AG09309 (cell line): ENCODE results near the gene WBP1.

Source experiments
- DNase-seq: peaks from one replicate; pipeline ENCODE4 v3.0.0-alpha.2; 2010; ENCODE audit warnings: low read depth
- H3K4me3 ChIP-seq: 2 replicates; pipeline ENCODE4 v1.5.1; 2011; ENCODE audit warnings: mild to moderate bottlenecking, low read depth, low read length, moderate library complexity; ENCODE audit not compliant: control insufficient read depth
- TF ChIP-seq, protein P1 (sequence below): IDR thresholded peaks from 2 replicates; pipeline ENCODE4 v1.5.1; 2011; ENCODE audit warnings: mild to moderate bottlenecking, low read depth, low read length, inconsistent platforms; ENCODE audit not compliant: insufficient read depth, control insufficient read depth; ENCODE audit errors: missing control alignments

The WBP1 gene

DNA sequence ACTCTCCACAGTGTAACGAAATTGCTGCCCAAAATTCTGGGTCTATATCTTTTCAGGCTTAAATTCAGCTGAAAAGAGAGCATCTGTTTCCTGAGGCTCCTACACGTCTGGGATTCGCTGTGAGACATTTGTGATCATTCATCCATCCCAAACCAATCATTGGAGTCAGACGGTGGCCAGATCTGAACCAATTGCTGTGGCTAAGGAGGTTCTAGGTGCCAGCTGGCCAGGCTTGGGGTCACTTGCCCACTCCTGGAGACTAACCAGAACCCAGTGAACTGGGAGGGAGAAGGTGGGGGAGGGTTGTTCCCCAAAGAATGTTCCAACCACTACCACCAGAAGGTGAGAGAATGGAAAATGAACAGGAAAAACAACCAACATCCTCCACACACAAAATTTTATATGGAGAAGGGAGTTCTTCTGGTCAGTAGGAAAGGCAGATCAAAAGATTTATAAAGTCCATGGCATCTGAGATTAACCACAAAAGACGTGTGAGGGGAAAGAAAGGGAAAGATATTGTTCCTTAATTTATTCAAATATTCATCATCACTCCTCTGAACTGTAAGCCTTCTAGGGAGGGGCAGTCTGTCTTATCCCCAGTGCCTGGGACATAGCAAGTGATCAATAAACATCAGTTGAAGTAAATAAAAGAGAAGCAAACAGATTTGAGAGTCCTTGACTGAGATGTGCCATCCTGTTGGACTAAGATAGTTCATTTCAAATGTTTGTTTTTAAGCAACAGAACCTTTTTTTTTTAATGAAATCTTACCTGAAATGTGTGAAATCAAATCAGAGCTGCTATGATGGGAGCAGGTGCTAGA, 13.5 kb upstream of the WBP1 start:
- no peak overlapping the region for H3K4me3 ChIP-seq
- DNase-seq, result no peak
- TF ChIP-seq, protein P1, sequence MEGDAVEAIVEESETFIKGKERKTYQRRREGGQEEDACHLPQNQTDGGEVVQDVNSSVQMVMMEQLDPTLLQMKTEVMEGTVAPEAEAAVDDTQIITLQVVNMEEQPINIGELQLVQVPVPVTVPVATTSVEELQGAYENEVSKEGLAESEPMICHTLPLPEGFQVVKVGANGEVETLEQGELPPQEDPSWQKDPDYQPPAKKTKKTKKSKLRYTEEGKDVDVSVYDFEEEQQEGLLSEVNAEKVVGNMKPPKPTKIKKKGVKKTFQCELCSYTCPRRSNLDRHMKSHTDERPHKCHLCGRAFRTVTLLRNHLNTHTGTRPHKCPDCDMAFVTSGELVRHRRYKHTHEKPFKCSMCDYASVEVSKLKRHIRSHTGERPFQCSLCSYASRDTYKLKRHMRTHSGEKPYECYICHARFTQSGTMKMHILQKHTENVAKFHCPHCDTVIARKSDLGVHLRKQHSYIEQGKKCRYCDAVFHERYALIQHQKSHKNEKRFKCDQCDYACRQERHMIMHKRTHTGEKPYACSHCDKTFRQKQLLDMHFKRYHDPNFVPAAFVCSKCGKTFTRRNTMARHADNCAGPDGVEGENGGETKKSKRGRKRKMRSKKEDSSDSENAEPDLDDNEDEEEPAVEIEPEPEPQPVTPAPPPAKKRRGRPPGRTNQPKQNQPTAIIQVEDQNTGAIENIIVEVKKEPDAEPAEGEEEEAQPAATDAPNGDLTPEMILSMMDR, result no peak

DNA sequence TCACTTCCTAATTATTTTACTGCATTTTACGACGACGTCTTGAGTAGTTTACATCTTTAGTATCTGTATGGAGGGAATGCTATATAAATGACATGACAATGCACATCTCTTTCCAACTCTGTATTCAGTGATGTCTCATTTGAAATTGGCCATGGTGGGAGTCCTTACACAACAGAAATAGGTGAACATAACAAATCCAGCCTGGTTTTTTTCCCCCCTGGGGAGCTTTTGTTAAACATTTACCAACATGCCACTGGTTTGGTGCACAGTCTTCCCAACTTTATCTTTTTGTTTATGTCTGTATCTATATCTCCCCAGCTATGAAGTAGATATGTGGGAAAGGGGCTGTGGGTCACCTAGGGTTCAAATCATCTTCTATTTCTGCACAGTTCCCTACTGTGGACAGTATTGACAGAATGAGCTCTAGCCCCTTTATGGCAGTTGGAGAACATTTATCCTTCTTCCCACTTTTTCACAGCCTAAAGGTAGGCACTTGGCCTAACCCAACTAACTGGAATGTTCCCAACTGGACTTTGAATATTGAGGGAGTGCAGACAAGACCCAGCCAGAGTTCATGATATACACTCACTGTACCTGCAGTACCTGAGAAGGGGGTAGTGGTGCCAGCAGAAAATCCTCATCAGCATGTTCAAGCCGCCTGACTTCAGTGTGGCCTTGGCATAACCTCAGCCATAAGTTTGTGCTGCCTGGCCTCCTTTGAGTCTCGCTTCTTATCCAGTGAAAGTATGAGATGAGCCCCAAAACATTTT, 10.8 kb upstream of the WBP1 start:
- TF ChIP-seq, protein P1, result no peak
- DNase-seq, result no peak
- H3K4me3 ChIP-seq, result no peak overlapping the region

DNA sequence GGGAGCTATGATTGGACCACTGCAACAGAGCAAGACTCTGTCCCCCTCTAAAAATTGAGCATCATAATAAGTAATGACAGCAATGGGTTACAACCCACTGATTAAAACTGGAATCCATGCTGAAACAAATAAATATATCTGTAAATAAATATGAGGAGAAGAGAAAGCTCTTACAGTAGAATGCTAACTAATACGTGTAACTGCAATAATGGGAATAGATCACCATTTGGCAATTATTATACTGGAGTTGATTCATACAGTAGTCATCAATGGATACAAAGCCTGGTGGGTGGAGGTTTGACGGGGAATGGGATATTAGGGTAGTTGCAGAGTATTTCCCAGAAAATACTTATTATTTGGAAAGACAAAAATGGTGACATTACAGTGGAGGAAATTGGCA, 9.5 kb upstream of the WBP1 start:
- TF ChIP-seq, protein P1, result no peak
- H3K4me3 ChIP-seq, result no peak overlapping the region
- DNase-seq, result no peak

DNA sequence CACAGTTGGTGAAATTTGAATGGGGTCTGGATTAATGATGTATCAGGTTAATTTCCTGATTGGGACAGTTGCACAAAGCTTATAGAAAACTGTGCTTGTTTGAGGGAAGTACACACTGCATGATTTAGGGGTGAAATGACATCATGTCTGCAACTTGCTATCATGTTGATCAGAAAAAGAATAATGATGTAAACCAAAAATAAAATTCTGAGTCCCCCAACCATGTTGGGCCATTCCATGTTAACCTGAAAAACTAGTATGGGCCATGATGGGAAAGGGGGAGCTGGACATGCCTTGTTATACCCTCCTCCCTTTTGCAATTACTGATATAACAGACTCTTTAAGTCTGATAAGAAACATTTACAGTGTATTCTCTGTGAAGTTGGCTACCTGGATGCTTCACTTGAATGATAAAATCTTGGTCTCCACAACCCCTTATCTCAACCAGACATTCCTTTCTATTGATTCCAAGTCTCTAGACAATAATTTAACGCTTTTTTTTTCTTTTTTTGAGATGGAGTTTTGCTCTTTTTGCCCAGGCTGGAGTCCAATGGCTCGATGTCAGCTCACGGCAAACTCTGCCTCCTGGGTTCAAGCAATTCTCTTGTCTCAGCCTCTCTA, 7.6 kb upstream of the WBP1 start:
- no peak for DNase-seq
- H3K4me3 ChIP-seq, result no peak overlapping the region
- TF ChIP-seq, protein P1, result no peak

DNA sequence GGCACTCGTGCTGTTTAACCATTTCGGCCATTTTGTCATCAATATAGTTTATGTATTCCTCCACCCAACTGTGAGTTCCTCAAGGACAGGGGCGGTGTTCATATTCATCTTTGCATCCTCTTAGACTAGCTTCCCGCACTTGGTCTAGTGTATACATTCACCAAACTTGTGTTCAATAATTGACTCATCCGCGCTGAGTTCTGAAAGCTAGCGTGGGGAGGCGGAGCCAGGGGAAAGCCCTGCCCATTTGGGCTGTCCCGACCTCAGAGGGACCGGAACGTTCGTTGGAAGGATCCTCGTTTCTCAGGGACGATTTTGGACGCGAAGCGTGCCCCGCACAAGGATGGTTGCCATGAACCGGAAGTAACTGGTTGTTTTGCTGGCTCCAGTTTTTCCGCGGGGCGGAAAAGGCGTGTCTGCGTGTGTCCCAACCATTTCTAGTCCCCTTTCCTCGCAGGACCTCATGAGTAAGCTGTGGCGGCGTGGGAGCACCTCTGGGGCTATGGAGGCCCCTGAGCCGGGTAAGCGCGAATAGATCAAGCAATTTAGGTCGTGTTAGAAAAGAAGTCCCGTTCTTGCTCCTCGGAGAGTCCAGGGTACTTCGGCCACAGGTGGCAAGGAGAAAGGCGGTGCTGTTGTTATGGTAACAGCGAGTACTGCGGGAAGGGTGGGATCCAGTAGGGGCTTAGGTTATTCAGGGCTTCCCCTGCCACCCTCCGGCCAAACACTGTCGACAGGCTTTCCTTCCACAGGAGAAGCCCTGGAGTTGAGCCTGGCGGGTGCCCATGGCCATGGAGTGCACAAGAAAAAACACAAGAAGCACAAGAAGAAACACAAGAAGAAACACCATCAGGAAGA, 3.4 kb upstream of the WBP1 start, which contains the start of gene INO80B:
TSS of gene INO80B (plus strand) at position 434 of the 858 bp plus-strand sequence. CDS start at position 464, 30 bp downstream.
- TF ChIP-seq, protein P1, result no peak
- peak within 1 kb of the TSS; percentile 83 for H3K4me3 ChIP-seq
- DNase-seq, result peak; percentile 95

DNA sequence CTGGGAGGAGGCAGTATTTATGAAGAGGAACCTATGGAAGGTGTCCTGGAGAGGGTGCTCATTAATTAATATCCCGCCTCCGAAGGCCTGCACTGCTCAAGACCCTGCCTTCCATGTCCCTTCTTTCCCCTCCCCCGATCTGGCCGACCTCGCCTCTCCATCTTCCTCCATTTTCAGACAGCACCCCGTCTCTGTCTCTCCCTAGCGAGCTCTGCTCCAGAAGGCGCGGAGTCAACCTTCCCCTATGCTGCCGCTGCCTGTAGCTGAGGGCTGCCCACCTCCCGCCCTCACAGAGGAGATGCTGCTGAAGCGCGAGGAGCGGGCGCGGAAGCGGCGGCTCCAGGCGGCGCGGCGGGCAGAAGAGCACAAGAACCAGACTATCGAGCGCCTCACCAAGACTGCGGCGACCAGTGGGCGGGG, 1.1 kb upstream of the WBP1 start:
- TF ChIP-seq, protein P1, result no peak
- H3K4me3 ChIP-seq, result peak overlapping the region; percentile 68
- no peak for DNase-seq
